ENCODE data around the gene NTM.

Gene NTM

GRCh38 chr11:131642756-131643531 is 272.5 kb downstream of the NTM start:
- no peak overlapping the region for H3K4me3 ChIP-seq (ENCODE audit: low read depth, low read length)
- in situ Hi-C loops (cut with HindIII; ENCODE audit: low sequenced_read_pairs): no loop called here
- DNase-seq (ENCODE audit: low read depth, low spot score): no peak
- TF ChIP-seq CTCF (IDR thresholded peaks at IDR 0.05; ENCODE audit: low read depth, low read length): no peak

GRCh38 chr11:131644204-131644795 is 273.9 kb downstream of the NTM start:
- TF ChIP-seq CTCF (IDR thresholded peaks at IDR 0.05; ENCODE audit: low read depth, low read length): no peak
- DNase-seq (ENCODE audit: low read depth, low spot score): no peak
- in situ Hi-C loops (cut with HindIII; ENCODE audit: low sequenced_read_pairs): no loop called here
- no peak overlapping the region for H3K4me3 ChIP-seq (ENCODE audit: low read depth, low read length)

GRCh38 chr11:131645237-131645636 is 274.8 kb downstream of the NTM start:
- H3K4me3 ChIP-seq (ENCODE audit: low read depth, low read length): no peak overlapping the region
- TF ChIP-seq CTCF (IDR thresholded peaks at IDR 0.05; ENCODE audit: low read depth, low read length): no peak
- DNase-seq (ENCODE audit: low read depth, low spot score): no peak
- in situ Hi-C loops (cut with HindIII; ENCODE audit: low sequenced_read_pairs): no loop called here

GRCh38 chr11:131649856-131650255 is 279.4 kb downstream of the NTM start:
- no peak for DNase-seq (ENCODE audit: low read depth, low spot score)
- in situ Hi-C loops (cut with HindIII; ENCODE audit: low sequenced_read_pairs): no loop called here
- no peak for TF ChIP-seq CTCF (IDR thresholded peaks at IDR 0.05; ENCODE audit: low read depth, low read length)
- no peak overlapping the region for H3K4me3 ChIP-seq (ENCODE audit: low read depth, low read length)

- in situ Hi-C loops (cut with HindIII; ENCODE audit: low sequenced_read_pairs): no loop called here
- DNase-seq (ENCODE audit: low read depth, low spot score): no peak
- H3K4me3 ChIP-seq (ENCODE audit: low read depth, low read length): no peak overlapping the region
- TF ChIP-seq CTCF (IDR thresholded peaks at IDR 0.05; ENCODE audit: low read depth, low read length): no peak
Observed at GRCh38 chr11:131652231-131652630, 281.8 kb downstream of the NTM start.

GRCh38 chr11:131653260-131653659 is 282.8 kb downstream of the NTM start:
- no peak overlapping the region for H3K4me3 ChIP-seq (ENCODE audit: low read depth, low read length)
- DNase-seq (ENCODE audit: low read depth, low spot score): no peak
- in situ Hi-C loops (cut with HindIII; ENCODE audit: low sequenced_read_pairs): no loop called here
- TF ChIP-seq CTCF (IDR thresholded peaks at IDR 0.05; ENCODE audit: low read depth, low read length): no peak

Data from astrocyte of the spinal cord (primary cell).